Mesodermal cell (in vitro differentiated cells): ENCODE data around the gene NLRP6.
"Not testable (repeated sequence)": the region's sequence is repeated elsewhere in the genome, so short reads cannot be mapped to it uniquely, and the experiment has no call there.

Source experiments
- H3K27ac ChIP-seq: 2 replicates; pipeline ENCODE4 v1.7.0; 2013; ENCODE audit warnings: mild to moderate bottlenecking, low read depth, low read length, moderate library complexity; ENCODE audit not compliant: severe bottlenecking
- H3K36me3 ChIP-seq: 2 replicates; pipeline ENCODE4 v1.7.1; 2013; ENCODE audit warnings: mild to moderate bottlenecking, low read length, moderate library complexity; ENCODE audit not compliant: control insufficient read depth, insufficient read depth
- H3K4me1 ChIP-seq: one replicate; pipeline ENCODE4 v1.7.1; 2013; ENCODE audit warnings: mild to moderate bottlenecking, low read length; ENCODE audit not compliant: insufficient read depth, control insufficient read depth, poor library complexity, severe bottlenecking
- H3K4me3 ChIP-seq: 2 replicates; pipeline ENCODE4 v1.7.0; 2013; ENCODE audit warnings: low read length, control low read depth, mild to moderate bottlenecking; ENCODE audit not compliant: insufficient read depth, poor library complexity, severe bottlenecking; ENCODE audit errors: extremely low read depth
- H3K9me3 ChIP-seq: 2 replicates; pipeline ENCODE4 v1.7.1; 2013; ENCODE audit warnings: mild to moderate bottlenecking, low read length, moderate library complexity; ENCODE audit not compliant: control insufficient read depth
- WGBS, 2 experiments: methylation state at CpG; one replicate each; pipeline ENCODE4 v1.1.5; 2013; ENCODE audit warnings: missing lambda C conversion rate in 2 of 2; ENCODE audit not compliant: insufficient coverage in 2 of 2; 5-methylcytosine and 5-hydroxymethylcytosine counted together

Gene NLRP6

DNA sequence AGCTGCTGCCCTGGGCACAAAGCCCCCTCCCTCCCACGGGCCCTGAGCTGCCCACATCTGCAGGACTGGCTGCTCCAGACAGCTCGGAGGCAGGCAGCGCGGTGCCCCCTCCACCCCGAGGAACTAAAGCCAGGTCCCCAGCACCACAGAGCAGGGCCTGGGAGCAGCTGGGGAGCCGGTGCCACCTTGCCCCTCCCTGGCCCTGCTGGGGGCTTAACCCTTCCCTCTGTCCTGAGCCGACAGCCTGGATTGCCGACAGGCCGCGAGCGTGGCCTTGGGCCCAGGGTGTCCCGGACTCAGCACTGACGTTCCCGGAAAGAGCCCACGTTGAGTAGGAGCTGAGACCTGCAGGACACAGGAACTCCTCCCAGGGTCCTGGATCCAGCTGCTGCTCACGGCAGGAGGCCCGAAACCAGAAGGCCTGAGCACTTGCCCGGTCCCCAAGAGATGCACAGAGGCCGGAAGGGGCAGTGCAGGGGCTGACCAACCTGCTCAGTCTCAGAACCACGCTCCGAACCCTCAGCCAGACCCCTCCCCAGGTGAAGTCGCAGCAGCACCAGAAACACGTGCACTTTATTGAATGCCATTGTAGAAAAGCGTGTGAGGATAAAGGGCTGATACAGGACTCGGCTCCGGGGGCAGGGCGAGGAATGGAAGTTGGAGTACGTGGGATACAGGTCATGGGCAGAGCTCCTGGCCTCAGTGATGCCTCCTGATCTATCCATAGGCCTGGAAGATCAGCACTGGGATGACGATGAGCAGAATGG is 41.1 kb downstream of the NLRP6 start:
- H3K36me3 ChIP-seq, H3K27ac ChIP-seq, H3K9me3 ChIP-seq: not testable (repeated sequence)
- peak overlapping the region; percentile 35 for H3K4me3 ChIP-seq
- WGBS, 2 experiments = 64% methylated on average over 13 of the region's 29 CpGs
- H3K4me1 ChIP-seq = peaks cover 16% of the 10 kb centered on the region

DNA sequence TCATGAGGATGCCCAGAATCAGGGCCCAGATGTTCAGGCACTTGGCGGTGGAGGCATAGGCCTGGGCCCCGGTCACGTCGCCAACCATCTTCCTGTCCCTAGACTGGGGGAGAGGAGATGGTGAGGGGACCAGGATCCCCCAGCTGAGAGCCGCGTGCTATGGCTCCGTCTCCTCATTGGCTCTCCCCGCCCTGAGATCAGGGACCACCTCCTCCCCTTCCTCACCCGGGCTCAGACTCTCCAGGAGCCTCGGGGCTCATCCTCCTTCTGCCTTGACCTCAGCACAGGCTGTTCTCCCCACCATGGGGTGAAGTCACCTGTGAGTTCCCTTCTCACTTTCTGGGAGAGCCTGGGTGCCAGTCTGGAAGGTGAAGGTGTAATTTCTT is 41.7 kb downstream of the NLRP6 start:
- H3K4me1 ChIP-seq = peaks cover 19% of the 10 kb centered on the region
- not testable (repeated sequence) for H3K27ac ChIP-seq, H3K36me3 ChIP-seq, H3K9me3 ChIP-seq
- peak overlapping the region; percentile 43 for H3K4me3 ChIP-seq
- WGBS, 2 experiments = no CpG with 5 or more reads among the region's 10 CpGs

DNA sequence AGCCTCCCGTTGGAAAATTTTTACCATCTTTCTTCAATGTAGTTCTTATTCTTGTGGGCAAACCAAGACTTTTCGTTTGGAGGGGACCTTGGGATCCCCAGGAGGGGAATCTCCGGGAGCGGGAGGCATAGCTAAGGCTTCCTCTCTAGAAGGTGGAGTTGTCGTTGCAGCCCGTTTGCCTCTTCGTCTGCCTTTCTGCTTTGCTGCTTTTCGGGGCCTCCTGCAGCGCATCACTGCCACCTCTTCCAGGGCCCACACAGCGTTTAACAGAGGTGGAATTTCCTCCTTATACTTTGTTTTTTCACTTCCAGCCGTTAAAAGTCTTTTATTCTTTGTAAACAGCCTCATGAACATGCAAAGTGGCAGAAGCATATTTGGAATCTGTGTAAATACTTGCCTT is 45.9 kb downstream of the NLRP6 start:
- no peak overlapping the region for H3K4me3 ChIP-seq
- H3K4me1 ChIP-seq = peaks cover 22% of the 10 kb centered on the region
- WGBS, 2 experiments = 71 to 78% methylated on average over 9 to 10 of the region's 11 CpGs
- H3K36me3 ChIP-seq = no peaks in the 10 kb centered on the region
- peak overlapping the region; percentile 5 for H3K27ac ChIP-seq
- no peaks in the 10 kb centered on the region for H3K9me3 ChIP-seq

DNA sequence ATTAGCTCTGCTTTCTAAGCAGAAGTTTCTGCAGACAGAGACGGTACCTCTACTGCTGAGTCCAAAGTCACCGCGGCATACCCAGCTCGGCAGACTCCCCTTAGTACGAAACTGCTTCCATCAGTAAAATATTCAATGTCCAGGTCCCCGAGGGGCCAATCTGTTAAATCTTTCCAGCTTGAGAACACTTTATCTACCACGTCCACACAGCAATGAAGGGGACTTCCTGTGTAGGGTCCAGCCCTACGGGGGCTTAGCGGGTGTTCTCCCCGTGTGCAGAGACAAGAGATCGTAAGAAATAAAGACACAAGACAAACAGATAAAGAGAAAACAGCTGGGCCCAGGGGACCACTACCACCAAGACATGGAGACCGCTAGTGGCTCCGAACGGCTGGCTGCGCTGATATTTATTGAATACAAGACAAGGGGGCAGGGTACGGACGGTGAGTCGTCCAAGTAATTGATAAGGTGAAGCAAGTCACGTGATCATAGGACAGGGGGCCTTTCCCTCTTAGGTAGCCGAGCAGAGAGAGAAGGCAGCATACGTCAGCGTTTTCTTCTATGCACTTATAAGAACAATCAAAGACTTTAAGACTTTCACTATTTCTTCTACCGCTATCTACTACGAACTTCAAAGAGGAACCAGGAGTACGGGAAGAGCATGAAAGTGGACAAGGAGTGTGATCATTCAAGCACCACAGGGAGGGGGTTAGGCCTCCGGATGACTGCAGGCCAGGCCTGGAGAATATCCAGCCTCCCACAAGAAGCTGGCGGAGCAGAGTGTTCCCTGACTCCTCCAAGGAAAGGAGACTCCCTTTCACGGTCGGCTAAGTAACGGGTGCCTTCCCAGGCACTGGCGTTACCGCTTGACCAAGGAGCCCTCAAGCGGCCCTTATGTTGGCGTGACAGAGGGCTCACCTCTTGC is 46.6 kb downstream of the NLRP6 start:
- H3K4me3 ChIP-seq, H3K9me3 ChIP-seq, H3K36me3 ChIP-seq: not testable (repeated sequence)
- Histone ChIP-seq H3K4me1 (peaks cover 17% of the 10 kb centered on the region), H3K27ac (peak overlapping the region; percentile 5)
- WGBS, 2 experiments = 79% methylated on average over 19 to 22 of the region's 34 CpGs

DNA sequence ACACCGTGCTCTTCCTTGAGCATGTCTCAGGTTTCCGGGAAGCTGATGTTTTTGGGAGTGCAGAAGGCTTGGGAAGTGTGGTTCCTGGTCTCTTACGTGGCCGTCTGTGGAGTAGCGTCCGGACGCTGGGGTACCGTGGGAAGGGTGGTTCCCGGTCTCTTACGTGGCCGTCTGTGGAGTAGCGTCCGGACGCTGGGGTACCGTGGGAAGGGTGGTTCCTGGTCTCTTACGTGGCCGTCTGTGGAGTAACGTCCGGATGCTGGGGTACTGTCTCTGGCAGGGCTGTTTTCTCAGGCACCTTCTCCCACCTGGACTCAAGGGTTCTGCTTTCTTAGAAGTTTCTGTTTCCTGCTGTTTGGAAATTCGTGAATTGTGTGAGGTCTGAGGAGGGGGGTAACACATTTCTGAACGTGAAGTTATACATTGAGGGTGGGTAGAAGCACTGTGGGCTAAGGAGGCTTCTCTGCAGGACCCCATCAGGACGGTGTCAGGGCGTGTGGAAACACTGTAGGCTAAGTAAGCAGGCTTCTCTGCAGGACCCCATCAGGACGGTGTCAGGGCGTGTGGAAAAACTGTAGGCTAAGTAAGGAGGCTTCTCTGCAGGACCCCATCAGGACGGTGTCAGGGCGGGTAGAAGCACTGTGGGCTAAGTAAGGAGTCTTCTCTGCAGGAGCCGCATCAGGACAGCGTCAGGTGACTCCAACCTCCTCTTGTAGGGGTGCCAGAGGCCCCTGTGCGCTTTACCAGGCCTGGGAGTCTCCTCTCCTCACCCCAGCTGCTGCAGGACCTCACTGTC is 47.8 kb downstream of the NLRP6 start:
- Histone ChIP-seq H3K36me3 (no peaks in the 10 kb centered on the region), H3K4me3 (no peak overlapping the region), H3K27ac (no peak overlapping the region), H3K4me1 (peaks cover 17% of the 10 kb centered on the region), H3K9me3 (no peaks in the 10 kb centered on the region)
- 89% methylated on average over 19 to 30 of the region's 30 CpGs for WGBS, 2 experiments

DNA sequence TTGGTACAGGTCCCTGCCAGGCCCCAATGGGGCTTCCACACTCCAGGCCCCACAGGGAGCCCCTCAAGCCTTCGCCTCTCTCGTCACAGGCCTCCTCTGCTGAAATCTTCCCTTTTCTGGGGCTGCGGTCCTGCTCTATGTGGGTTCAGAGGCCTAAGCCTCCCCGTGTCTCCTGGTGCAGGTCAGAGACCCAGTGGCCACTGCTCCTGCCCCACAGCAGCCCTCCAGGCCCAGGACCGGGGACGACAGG is 48.3 kb downstream of the NLRP6 start:
- WGBS, 2 experiments = 63 to 74% methylated on average over 3 to 6 of the region's 6 CpGs

DNA sequence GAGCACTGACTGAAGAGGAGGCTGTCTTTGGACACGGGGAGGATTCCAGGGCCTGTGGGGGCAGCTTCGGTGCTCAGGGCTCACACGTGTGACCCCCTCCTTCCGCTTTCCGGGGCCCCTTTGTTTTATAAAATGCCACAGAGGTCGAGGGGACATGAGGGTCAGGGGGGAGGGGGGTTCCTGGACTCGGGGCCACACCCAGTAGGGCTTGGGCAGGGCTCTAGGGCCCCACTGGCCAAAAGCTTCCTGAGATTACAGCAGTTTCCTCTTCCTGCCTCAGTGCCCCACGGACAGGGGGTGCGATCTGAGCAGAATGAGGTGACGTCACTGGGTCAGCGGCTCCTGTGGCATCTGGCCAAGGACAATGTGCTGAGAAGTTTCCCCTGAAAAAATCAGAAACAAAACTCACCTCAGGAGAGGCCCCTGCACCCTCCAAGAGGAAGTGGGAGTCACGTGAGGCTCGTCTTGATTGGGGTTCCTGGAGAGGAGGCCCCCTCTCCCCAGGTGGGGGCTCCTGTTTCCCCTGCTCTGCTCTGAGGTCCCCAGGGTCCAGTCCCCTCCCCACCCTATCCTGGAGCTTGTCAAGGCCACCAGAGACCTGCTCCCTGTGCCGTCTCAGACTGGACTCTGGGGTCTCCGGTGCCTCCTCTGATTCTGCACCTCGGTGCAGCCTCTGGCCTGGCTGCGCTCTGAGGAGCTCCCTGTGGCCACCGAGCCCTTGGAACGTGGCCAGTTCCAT is 48.8 kb downstream of the NLRP6 start:
- WGBS, 2 experiments = 90 to 91% methylated on average over 13 to 15 of the region's 19 CpGs
- H3K36me3 ChIP-seq = no peaks in the 10 kb centered on the region
- peaks cover 17% of the 10 kb centered on the region for H3K4me1 ChIP-seq
- no peak overlapping the region for H3K4me3 ChIP-seq
- H3K27ac ChIP-seq = peak overlapping the region; percentile 16
- H3K9me3 ChIP-seq = no peaks in the 10 kb centered on the region

More for the DNA sequence above, 48.3 kb downstream of the NLRP6 start:
- Histone ChIP-seq H3K4me3 (no peak overlapping the region), H3K9me3 (no peaks in the 10 kb centered on the region), H3K36me3 (no peaks in the 10 kb centered on the region), H3K4me1 (peaks cover 17% of the 10 kb centered on the region), H3K27ac (no peak overlapping the region)

DNA sequence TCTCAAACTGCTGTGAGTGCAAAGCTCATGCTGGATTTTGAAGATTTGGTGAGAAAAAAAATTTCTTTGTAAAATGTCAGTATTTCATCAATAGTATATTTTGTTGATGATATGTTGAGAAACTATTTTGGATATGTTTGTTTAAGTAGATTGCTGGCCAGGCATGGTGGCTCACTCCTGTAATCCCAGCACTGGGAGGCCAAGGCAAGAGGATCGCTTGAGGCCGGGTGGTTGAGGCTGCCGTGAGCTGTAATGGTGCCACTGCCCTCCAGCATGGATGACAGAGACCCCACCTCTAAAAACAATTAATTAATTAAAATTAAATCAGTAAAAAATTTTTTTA is 49.3 kb downstream of the NLRP6 start:
- H3K9me3 ChIP-seq = peaks cover under 1% of the 10 kb centered on the region
- peaks cover 17% of the 10 kb centered on the region for H3K4me1 ChIP-seq
- WGBS, 2 experiments = no CpG with 5 or more reads among the region's 3 CpGs

DNA sequence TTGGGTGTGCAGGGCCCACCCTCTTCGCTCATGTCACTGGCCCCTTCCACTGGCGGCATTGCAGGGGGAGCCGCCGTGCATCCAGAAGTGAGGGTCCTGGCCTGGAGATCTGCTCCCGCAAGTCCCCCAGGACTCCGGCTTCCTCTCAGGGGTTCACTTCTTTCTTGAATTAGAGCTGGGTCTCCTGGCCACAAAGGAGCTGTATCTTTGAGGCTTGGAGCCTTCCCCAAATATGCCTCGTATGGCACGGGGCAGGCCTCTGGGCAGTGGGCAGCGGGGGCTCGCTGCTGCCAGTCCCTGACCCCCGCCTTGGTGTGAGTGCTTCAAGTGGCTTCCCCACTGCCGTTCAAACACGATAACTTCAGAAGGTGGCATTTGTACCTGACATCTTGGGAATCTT is 49.8 kb downstream of the NLRP6 start:
- peaks cover 6% of the 10 kb centered on the region for H3K9me3 ChIP-seq
- WGBS, 2 experiments = 96 to 98% methylated on average over 9 to 13 of the region's 13 CpGs
- H3K36me3 ChIP-seq = no peaks in the 10 kb centered on the region
- H3K4me3 ChIP-seq = no peak overlapping the region
- peaks cover 17% of the 10 kb centered on the region for H3K4me1 ChIP-seq
- no peak overlapping the region for H3K27ac ChIP-seq

More for the DNA sequence above, 49.3 kb downstream of the NLRP6 start:
- Histone ChIP-seq H3K27ac (no peak overlapping the region), H3K4me3 (no peak overlapping the region), H3K36me3 (no peaks in the 10 kb centered on the region)

DNA sequence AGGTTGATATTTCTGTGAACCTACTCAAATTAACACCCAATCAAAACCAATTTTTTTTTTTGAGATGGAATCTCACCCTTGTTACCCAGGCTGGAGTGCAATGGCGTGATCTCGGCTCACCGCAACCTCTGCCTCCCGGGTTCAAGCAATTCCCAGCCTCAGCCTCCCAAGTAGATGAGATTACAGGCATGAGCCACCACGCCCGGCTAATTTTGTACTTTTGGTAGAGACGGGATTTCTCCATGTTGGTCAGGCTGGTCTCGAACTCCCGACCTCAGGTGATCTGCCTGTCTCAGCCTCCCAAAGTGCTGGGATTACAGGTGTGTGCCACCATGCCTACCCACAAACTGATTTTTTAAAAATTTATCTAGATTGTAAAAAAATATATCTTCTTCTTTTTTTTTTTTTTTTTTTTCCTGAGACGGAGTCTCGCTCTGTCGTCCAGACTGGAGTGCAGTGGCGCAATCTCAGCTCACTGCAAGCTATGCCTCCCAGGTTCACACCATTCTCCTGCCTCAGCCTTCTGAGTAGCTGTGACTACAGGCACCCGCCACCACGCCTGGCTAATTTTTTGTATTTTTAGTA is 50.4 kb downstream of the NLRP6 start:
- H3K4me3 ChIP-seq, H3K27ac ChIP-seq, H3K36me3 ChIP-seq, H3K9me3 ChIP-seq: not testable (repeated sequence)
- WGBS, 2 experiments = 83 to 84% methylated on average over 6 to 8 of the region's 15 CpGs
- H3K4me1 ChIP-seq = peaks cover 17% of the 10 kb centered on the region
